Measurements from ENCODE around the gene TET1.
"Not testable (repeated sequence)": the region's sequence is repeated elsewhere in the genome, so short reads cannot be mapped to it uniquely, and the experiment has no call there.

TET1 gene

GRCh38 chr10:68613974-68614373 lies 53.8 kb downstream of the TET1 start:
- DNase-seq, result not testable (repeated sequence)

- not testable (repeated sequence) for DNase-seq
Observed at GRCh38 chr10:68617691-68618090, 57.6 kb downstream of the TET1 start.

GRCh38 chr10:68618234-68618633 lies 58.1 kb downstream of the TET1 start:
- DNase-seq, result no peak

- no peak for DNase-seq
Observed at GRCh38 chr10:68619595-68619994, 59.5 kb downstream of the TET1 start.

- DNase-seq, result no peak
Observed at GRCh38 chr10:68625316-68625921, 65.3 kb downstream of the TET1 start.

- DNase-seq, result peak; percentile 12
Observed at GRCh38 chr10:68628576-68629127, 68.5 kb downstream of the TET1 start.

- not testable (repeated sequence) for DNase-seq
Observed at GRCh38 chr10:68632271-68632560, 72.1 kb downstream of the TET1 start.

GRCh38 chr10:68633281-68633680 lies 73.1 kb downstream of the TET1 start:
- no peak for DNase-seq

- no peak for DNase-seq
Observed at GRCh38 chr10:68633816-68634466, 73.8 kb downstream of the TET1 start.

GRCh38 chr10:68636335-68636734 lies 76.2 kb downstream of the TET1 start:
- no peak for DNase-seq

GRCh38 chr10:68643550-68643949 lies 83.4 kb downstream of the TET1 start:
- not testable (repeated sequence) for DNase-seq

- DNase-seq, result no peak
Observed at GRCh38 chr10:68647672-68648341, 87.7 kb downstream of the TET1 start.

- DNase-seq, result no peak
Observed at GRCh38 chr10:68655620-68656126, 95.5 kb downstream of the TET1 start.

GRCh38 chr10:68665841-68666240 lies 105.7 kb downstream of the TET1 start:
- DNase-seq, result no peak

- DNase-seq, result no peak
Observed at GRCh38 chr10:68666280-68666760, 106.2 kb downstream of the TET1 start.

- no peak for DNase-seq
Observed at GRCh38 chr10:68668231-68668630, 108.1 kb downstream of the TET1 start.

- no peak for DNase-seq
Observed at GRCh38 chr10:68668972-68669371, 108.8 kb downstream of the TET1 start.

GRCh38 chr10:68684413-68684812 lies 124.3 kb downstream of the TET1 start:
- DNase-seq, result no peak

- DNase-seq, result no peak
Observed at GRCh38 chr10:68696018-68696417, 135.9 kb downstream of the TET1 start.

GRCh38 chr10:68697106-68697505 lies 137.0 kb downstream of the TET1 start:
- no peak for DNase-seq

GRCh38 chr10:68700197-68700596 lies 140.1 kb downstream of the TET1 start:
- DNase-seq, result peak; percentile 1

GRCh38 chr10:68705548-68705947 lies 145.4 kb downstream of the TET1 start:
- no peak for DNase-seq

GRCh38 chr10:68708987-68709386 lies 148.8 kb downstream of the TET1 start:
- not testable (repeated sequence) for DNase-seq

- DNase-seq, result not testable (repeated sequence)
Observed at GRCh38 chr10:68713065-68713464, 152.9 kb downstream of the TET1 start.
